ENCODE results near the gene CD8B2.
"Not testable (repeated sequence)": the region's sequence is repeated elsewhere in the genome, so short reads cannot be mapped to it uniquely, and the experiment has no call there.

The CD8B2 gene

DNA sequence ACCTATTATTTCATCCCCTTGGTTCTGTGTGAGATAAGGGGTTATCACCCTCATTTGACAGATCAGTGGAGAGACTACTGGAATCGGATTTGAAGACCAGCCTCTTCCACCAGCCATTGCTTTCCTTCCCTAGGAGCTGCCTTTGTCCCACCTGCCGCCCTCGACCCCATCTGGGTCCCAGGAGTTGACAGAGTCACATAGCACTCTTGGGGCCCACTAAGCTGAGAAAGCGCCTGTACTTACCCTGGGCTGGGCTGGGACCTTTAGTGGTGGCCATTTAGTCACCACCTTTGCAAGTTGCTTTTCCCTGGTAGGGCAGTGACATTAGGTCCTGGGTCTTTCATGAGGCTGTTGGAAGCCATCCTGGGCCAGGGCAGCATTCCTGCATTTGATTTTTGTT lies 17.6 kb downstream of the CD8B2 start:
- H3K36me3 ChIP-seq (ENCODE audit: insufficient read depth, low read length); H3K4me2 ChIP-seq (ENCODE audit: insufficient read depth, low read length); H3K27ac ChIP-seq (ENCODE audit: low read length); H3K9me3 ChIP-seq (ENCODE audit: insufficient read depth, low read length, severe bottlenecking); DNase-seq; H3K9ac ChIP-seq (ENCODE audit: low read depth, low read length); H2AFZ ChIP-seq (ENCODE audit: low read depth, low read length); ATAC-seq (ENCODE audit: insufficient read depth, low read depth); H3K4me3 ChIP-seq (ENCODE audit: low read depth in 1 of 2, low read length in 2 of 2); H3K4me1 ChIP-seq (ENCODE audit: insufficient read depth, low read length); H4K20me1 ChIP-seq (ENCODE audit: insufficient read depth, low read length); H3K27me3 ChIP-seq (ENCODE audit: insufficient read depth, low read length, poor library complexity); H3K79me2 ChIP-seq (ENCODE audit: insufficient read depth, low read length): not testable (repeated sequence)

- ATAC-seq (ENCODE audit: insufficient read depth, low read depth) = peak; percentile 37; the same call in 1 of the 3 replicates
- H3K4me1 ChIP-seq (ENCODE audit: insufficient read depth, low read length); H3K36me3 ChIP-seq (ENCODE audit: insufficient read depth, low read length); H3K9ac ChIP-seq (ENCODE audit: low read depth, low read length); H4K20me1 ChIP-seq (ENCODE audit: insufficient read depth, low read length); H3K27ac ChIP-seq (ENCODE audit: low read length); DNase-seq; H3K79me2 ChIP-seq (ENCODE audit: insufficient read depth, low read length); H3K27me3 ChIP-seq (ENCODE audit: insufficient read depth, low read length, poor library complexity); H2AFZ ChIP-seq (ENCODE audit: low read depth, low read length); H3K4me3 ChIP-seq (ENCODE audit: low read depth in 1 of 2, low read length in 2 of 2); H3K4me2 ChIP-seq (ENCODE audit: insufficient read depth, low read length); H3K9me3 ChIP-seq (ENCODE audit: insufficient read depth, low read length, severe bottlenecking): not testable (repeated sequence)
These were observed 19.0 kb downstream of the CD8B2 start for GRCh38 chr2:106506002-106506687.

- not testable (repeated sequence) for DNase-seq; H3K79me2 ChIP-seq (ENCODE audit: insufficient read depth, low read length); H3K9me3 ChIP-seq (ENCODE audit: insufficient read depth, low read length, severe bottlenecking); H3K36me3 ChIP-seq (ENCODE audit: insufficient read depth, low read length); H2AFZ ChIP-seq (ENCODE audit: low read depth, low read length); H3K9ac ChIP-seq (ENCODE audit: low read depth, low read length); ATAC-seq (ENCODE audit: insufficient read depth, low read depth); H3K4me1 ChIP-seq (ENCODE audit: insufficient read depth, low read length); H3K4me3 ChIP-seq (ENCODE audit: low read depth in 1 of 2, low read length in 2 of 2); H3K4me2 ChIP-seq (ENCODE audit: insufficient read depth, low read length); H3K27me3 ChIP-seq (ENCODE audit: insufficient read depth, low read length, poor library complexity); H4K20me1 ChIP-seq (ENCODE audit: insufficient read depth, low read length); H3K27ac ChIP-seq (ENCODE audit: low read length)
These were observed 21.7 kb downstream of the CD8B2 start for GRCh38 chr2:106508660-106509373.

GRCh38 chr2:106509374-106509770 lies 22.2 kb downstream of the CD8B2 start:
- not testable (repeated sequence) for H3K36me3 ChIP-seq (ENCODE audit: insufficient read depth, low read length); ATAC-seq (ENCODE audit: insufficient read depth, low read depth); H3K27ac ChIP-seq (ENCODE audit: low read length); H3K4me3 ChIP-seq (ENCODE audit: low read depth in 1 of 2, low read length in 2 of 2); DNase-seq; H4K20me1 ChIP-seq (ENCODE audit: insufficient read depth, low read length); H3K9me3 ChIP-seq (ENCODE audit: insufficient read depth, low read length, severe bottlenecking); H3K9ac ChIP-seq (ENCODE audit: low read depth, low read length); H3K4me1 ChIP-seq (ENCODE audit: insufficient read depth, low read length); H2AFZ ChIP-seq (ENCODE audit: low read depth, low read length); H3K27me3 ChIP-seq (ENCODE audit: insufficient read depth, low read length, poor library complexity); H3K79me2 ChIP-seq (ENCODE audit: insufficient read depth, low read length); H3K4me2 ChIP-seq (ENCODE audit: insufficient read depth, low read length)

- not testable (repeated sequence) for H3K9me3 ChIP-seq (ENCODE audit: insufficient read depth, low read length, severe bottlenecking); H3K36me3 ChIP-seq (ENCODE audit: insufficient read depth, low read length); DNase-seq; ATAC-seq (ENCODE audit: insufficient read depth, low read depth); H2AFZ ChIP-seq (ENCODE audit: low read depth, low read length); H3K27me3 ChIP-seq (ENCODE audit: insufficient read depth, low read length, poor library complexity); H3K4me1 ChIP-seq (ENCODE audit: insufficient read depth, low read length); H3K9ac ChIP-seq (ENCODE audit: low read depth, low read length); H3K79me2 ChIP-seq (ENCODE audit: insufficient read depth, low read length); H4K20me1 ChIP-seq (ENCODE audit: insufficient read depth, low read length); H3K4me2 ChIP-seq (ENCODE audit: insufficient read depth, low read length); H3K27ac ChIP-seq (ENCODE audit: low read length); H3K4me3 ChIP-seq (ENCODE audit: low read depth in 1 of 2, low read length in 2 of 2)
These were observed 23.6 kb downstream of the CD8B2 start for GRCh38 chr2:106510791-106511190.

GRCh38 chr2:106511476-106511901 lies 24.3 kb downstream of the CD8B2 start:
- ATAC-seq (ENCODE audit: insufficient read depth, low read depth) (peak; percentile 55), DNase-seq (peak; percentile 27)
- not testable (repeated sequence) for H3K36me3 ChIP-seq (ENCODE audit: insufficient read depth, low read length); H3K4me1 ChIP-seq (ENCODE audit: insufficient read depth, low read length); H4K20me1 ChIP-seq (ENCODE audit: insufficient read depth, low read length); H3K4me3 ChIP-seq (ENCODE audit: low read depth in 1 of 2, low read length in 2 of 2); H3K4me2 ChIP-seq (ENCODE audit: insufficient read depth, low read length); H3K27me3 ChIP-seq (ENCODE audit: insufficient read depth, low read length, poor library complexity); H3K9me3 ChIP-seq (ENCODE audit: insufficient read depth, low read length, severe bottlenecking); H2AFZ ChIP-seq (ENCODE audit: low read depth, low read length); H3K79me2 ChIP-seq (ENCODE audit: insufficient read depth, low read length); H3K9ac ChIP-seq (ENCODE audit: low read depth, low read length); H3K27ac ChIP-seq (ENCODE audit: low read length)

GRCh38 chr2:106511934-106512333 lies 24.8 kb downstream of the CD8B2 start:
- H3K4me2 ChIP-seq (ENCODE audit: insufficient read depth, low read length); H2AFZ ChIP-seq (ENCODE audit: low read depth, low read length); H3K36me3 ChIP-seq (ENCODE audit: insufficient read depth, low read length); DNase-seq; H3K4me3 ChIP-seq (ENCODE audit: low read depth in 1 of 2, low read length in 2 of 2); H3K4me1 ChIP-seq (ENCODE audit: insufficient read depth, low read length); H3K79me2 ChIP-seq (ENCODE audit: insufficient read depth, low read length); H3K27me3 ChIP-seq (ENCODE audit: insufficient read depth, low read length, poor library complexity); H3K9ac ChIP-seq (ENCODE audit: low read depth, low read length); H3K9me3 ChIP-seq (ENCODE audit: insufficient read depth, low read length, severe bottlenecking); ATAC-seq (ENCODE audit: insufficient read depth, low read depth); H4K20me1 ChIP-seq (ENCODE audit: insufficient read depth, low read length); H3K27ac ChIP-seq (ENCODE audit: low read length): not testable (repeated sequence)

DNA sequence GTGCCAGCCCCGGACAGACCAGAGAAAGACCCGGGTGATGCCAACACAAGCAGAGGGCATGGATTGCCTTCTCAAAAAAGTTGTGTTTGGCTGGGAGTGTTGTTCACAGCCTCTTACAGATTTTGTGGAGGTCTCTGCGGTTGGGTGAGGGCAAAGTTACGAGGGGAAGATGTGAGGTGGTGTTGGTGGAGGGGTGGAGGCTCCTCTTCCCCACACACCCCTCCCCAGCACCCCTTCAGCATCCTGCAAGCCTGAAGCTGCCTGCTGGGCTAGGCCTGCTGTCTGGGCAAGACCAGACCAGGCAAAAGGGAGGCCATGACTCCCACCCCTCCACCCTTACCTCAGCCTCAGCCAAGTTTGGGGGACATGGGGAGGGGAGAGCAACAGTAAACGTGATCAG lies 26.2 kb downstream of the CD8B2 start:
- H3K27ac ChIP-seq (ENCODE audit: low read length); H3K4me1 ChIP-seq (ENCODE audit: insufficient read depth, low read length); H4K20me1 ChIP-seq (ENCODE audit: insufficient read depth, low read length); H3K36me3 ChIP-seq (ENCODE audit: insufficient read depth, low read length); H3K27me3 ChIP-seq (ENCODE audit: insufficient read depth, low read length, poor library complexity); H2AFZ ChIP-seq (ENCODE audit: low read depth, low read length); H3K4me3 ChIP-seq (ENCODE audit: low read depth in 1 of 2, low read length in 2 of 2); H3K9ac ChIP-seq (ENCODE audit: low read depth, low read length); DNase-seq; H3K79me2 ChIP-seq (ENCODE audit: insufficient read depth, low read length); H3K4me2 ChIP-seq (ENCODE audit: insufficient read depth, low read length); H3K9me3 ChIP-seq (ENCODE audit: insufficient read depth, low read length, severe bottlenecking): not testable (repeated sequence)
- peak; percentile 62 for ATAC-seq (ENCODE audit: insufficient read depth, low read depth)

Data from DND-41 (cell line).